Activated gamma-delta T cell treated with anti-CD3 and anti-CD28 coated beads, Interleukin-2, amount 50 U/mL, for 16 hours (primary cell): Measurements from ENCODE around the gene DRICH1.
A peak's percentile ranks its signal among the peaks of the same experiment; 100 is the strongest.
"Not testable (repeated sequence)": the region's sequence is repeated elsewhere in the genome, so short reads cannot be mapped to it uniquely, and the experiment has no call there.

Source experiments
- DNase-seq: peaks from one replicate; pipeline ENCODE4 v3.0.0-alpha.2; 2020; ENCODE audit warnings: low read depth

Gene DRICH1

GRCh38 chr22:23649071-23649501 lies 17.0 kb upstream of the DRICH1 start:
- no peak for DNase-seq

- DNase-seq = not testable (repeated sequence)
Observed at GRCh38 chr22:23646526-23646925, 14.4 kb upstream of the DRICH1 start.

GRCh38 chr22:23640206-23640605 lies 8.1 kb upstream of the DRICH1 start:
- DNase-seq = not testable (repeated sequence)

GRCh38 chr22:23639661-23640060 lies 7.5 kb upstream of the DRICH1 start:
- no peak for DNase-seq

GRCh38 chr22:23638611-23639010 lies 6.5 kb upstream of the DRICH1 start:
- DNase-seq = no peak

GRCh38 chr22:23635291-23635690 lies 3.2 kb upstream of the DRICH1 start:
- not testable (repeated sequence) for DNase-seq

GRCh38 chr22:23628056-23628743 lies 3.9 kb downstream of the DRICH1 start:
- not testable (repeated sequence) for DNase-seq

GRCh38 chr22:23627401-23628055 lies 4.6 kb downstream of the DRICH1 start:
- DNase-seq = peak; percentile 33

GRCh38 chr22:23626286-23626975 lies 5.7 kb downstream of the DRICH1 start:
- no peak for DNase-seq

GRCh38 chr22:23622634-23623033 lies 9.5 kb downstream of the DRICH1 start:
- no peak for DNase-seq

GRCh38 chr22:23621916-23622315 lies 10.2 kb downstream of the DRICH1 start:
- DNase-seq = not testable (repeated sequence)

GRCh38 chr22:23621082-23621780 lies 10.9 kb downstream of the DRICH1 start:
- no peak for DNase-seq

- no peak for DNase-seq
Observed at GRCh38 chr22:23613193-23613972, 18.7 kb downstream of the DRICH1 start.

- DNase-seq = no peak
Observed at GRCh38 chr22:23609983-23610781, 21.9 kb downstream of the DRICH1 start.

GRCh38 chr22:23608583-23608982 lies 23.5 kb downstream of the DRICH1 start:
- DNase-seq = no peak

- DNase-seq = no peak
Observed at GRCh38 chr22:23606204-23607131, 25.7 kb downstream of the DRICH1 start.

- no peak for DNase-seq
Observed at GRCh38 chr22:23604939-23605712, 27.0 kb downstream of the DRICH1 start.

GRCh38 chr22:23603266-23603665 lies 28.9 kb downstream of the DRICH1 start:
- DNase-seq = no peak
